ENCODE results near the gene CCDC57.

DNA sequence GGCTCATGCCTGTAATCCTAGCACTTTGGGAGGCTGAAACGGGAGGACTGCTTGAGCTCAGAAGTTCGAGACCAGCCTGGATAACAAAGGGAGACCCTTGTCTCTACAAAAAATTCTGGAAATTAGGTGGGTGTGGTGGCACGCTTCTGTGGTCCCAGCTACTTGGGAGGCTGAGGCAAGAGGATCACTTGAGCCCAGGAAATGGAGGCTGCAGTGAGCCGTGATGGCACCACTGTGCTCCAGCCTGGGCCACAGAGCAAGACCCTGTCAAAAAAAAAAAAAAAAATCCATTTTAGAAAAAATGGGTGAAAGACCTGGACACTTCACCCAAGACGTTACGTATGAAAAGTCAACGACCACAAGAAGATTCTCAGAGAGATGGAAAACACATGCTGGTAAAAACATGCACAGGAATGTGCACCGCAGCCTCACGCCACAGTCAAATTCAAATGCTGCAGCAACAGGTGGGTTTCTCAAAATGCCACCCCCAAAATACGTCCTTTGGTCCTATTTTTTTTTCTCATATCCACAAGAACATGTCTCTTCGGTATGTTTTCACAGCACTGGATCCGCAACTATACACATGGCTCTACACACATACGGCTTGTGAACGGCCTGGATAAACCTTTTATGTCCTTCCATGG is 43.7 kb upstream of the CCDC57 start:
- TF ChIP-seq EZH2 (IDR thresholded peaks at IDR 0.05; ENCODE audit: low read depth) = no peak
- TF ChIP-seq CTCF (conservative IDR thresholded peaks at IDR 0.05) = no peak

Measured in PC-9 (cell line).